Measurements from ENCODE around the gene MRAP2.

DNA sequence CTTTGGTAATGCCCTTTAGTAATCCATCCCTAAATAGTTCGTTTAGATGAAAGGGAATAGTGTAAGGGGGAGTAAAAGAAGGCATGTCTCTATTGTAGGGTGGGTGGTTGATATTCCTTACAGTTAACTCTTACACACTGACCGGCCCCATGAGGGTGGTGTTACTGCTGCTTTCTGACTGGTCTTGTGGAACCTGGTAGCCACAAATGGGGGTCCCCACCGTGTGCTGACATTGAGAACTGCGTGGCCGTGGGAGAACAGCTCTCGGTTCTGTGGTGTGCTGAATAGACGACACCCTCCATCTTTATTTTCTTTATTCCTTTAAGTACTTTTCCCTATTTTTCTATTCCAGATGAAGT is 19.3 kb downstream of the MRAP2 start:
- TF ChIP-seq EP300 (IDR thresholded peaks at IDR 0.05; ENCODE audit: borderline replicate concordance) (no peak), TCF12 (IDR thresholded peaks at IDR 0.05; ENCODE audit: low read depth) (no peak), TAF1 (IDR thresholded peaks at IDR 0.05; ENCODE audit: low read depth) (no peak), FOXM1 (IDR thresholded peaks at IDR 0.05; ENCODE audit: borderline replicate concordance, low read depth) (no peak)
- TF ChIP-seq, protein P1, sequence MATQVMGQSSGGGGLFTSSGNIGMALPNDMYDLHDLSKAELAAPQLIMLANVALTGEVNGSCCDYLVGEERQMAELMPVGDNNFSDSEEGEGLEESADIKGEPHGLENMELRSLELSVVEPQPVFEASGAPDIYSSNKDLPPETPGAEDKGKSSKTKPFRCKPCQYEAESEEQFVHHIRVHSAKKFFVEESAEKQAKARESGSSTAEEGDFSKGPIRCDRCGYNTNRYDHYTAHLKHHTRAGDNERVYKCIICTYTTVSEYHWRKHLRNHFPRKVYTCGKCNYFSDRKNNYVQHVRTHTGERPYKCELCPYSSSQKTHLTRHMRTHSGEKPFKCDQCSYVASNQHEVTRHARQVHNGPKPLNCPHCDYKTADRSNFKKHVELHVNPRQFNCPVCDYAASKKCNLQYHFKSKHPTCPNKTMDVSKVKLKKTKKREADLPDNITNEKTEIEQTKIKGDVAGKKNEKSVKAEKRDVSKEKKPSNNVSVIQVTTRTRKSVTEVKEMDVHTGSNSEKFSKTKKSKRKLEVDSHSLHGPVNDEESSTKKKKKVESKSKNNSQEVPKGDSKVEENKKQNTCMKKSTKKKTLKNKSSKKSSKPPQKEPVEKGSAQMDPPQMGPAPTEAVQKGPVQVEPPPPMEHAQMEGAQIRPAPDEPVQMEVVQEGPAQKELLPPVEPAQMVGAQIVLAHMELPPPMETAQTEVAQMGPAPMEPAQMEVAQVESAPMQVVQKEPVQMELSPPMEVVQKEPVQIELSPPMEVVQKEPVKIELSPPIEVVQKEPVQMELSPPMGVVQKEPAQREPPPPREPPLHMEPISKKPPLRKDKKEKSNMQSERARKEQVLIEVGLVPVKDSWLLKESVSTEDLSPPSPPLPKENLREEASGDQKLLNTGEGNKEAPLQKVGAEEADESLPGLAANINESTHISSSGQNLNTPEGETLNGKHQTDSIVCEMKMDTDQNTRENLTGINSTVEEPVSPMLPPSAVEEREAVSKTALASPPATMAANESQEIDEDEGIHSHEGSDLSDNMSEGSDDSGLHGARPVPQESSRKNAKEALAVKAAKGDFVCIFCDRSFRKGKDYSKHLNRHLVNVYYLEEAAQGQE (IDR thresholded peaks at IDR 0.05; ENCODE audit: low read depth): no peak
- TF ChIP-seq, protein P2, sequence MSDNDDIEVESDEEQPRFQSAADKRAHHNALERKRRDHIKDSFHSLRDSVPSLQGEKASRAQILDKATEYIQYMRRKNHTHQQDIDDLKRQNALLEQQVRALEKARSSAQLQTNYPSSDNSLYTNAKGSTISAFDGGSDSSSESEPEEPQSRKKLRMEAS (IDR thresholded peaks at IDR 0.05): no peak

All from Ishikawa (cell line).